GM21529 (cell line): ENCODE data around the gene BRSK1.

Experiments
- ATAC-seq: cut with Tn5 transposase; IDR thresholded peaks from one replicate; pipeline ENCODE4 v1.9.1; 2021; ENCODE audit not compliant: unreplicated experiment

Gene BRSK1

GRCh38 chr19:55283548-55284377 lies at the start of gene BRSK1:
Gene BRSK1, plus strand, starts transcription at chr19:55283997. Its CDS starts 446 bp downstream, at chr19:55284443.
- ATAC-seq: no peak

DNA sequence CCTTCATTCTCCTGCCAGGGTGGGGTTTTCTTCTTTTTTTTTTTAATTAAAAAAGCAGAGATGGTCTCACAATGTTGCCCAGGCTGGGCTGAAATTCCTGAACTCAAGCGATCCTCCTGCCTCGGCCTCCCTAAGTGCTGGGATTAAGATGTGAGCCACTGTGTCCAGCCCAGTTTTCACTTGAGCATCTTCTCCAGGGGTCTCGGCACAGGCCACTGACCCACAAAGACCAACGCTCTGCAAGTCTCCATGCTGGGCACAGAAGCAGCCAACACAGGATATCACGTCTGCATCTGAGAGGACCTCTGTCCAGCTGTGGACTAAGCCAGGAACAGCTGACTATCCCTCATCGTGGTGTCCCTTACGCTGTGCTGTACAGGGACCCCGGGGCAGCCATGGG lies 45.8 kb upstream of the BRSK1 start:
- no peak for ATAC-seq

GRCh38 chr19:55239004-55239403 lies 44.8 kb upstream of the BRSK1 start:
- no peak for ATAC-seq

DNA sequence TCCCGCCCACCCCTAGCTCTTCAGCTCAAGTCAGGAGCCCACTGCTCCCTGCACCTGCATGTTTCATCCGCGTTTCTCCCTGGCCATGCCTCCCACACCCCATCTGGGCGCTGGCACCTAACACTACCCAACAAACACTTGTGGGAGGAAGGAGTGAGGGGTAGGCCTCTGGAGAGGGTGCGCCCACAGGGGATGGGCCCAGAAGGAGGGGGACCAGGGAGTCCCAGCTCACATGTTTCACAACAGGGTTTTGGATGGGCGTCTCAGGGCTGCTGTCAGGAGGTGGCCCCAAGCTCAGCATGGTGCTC lies 43.1 kb upstream of the BRSK1 start:
- ATAC-seq: no peak

GRCh38 chr19:55241143-55241934 lies 42.5 kb upstream of the BRSK1 start:
- ATAC-seq: no peak

DNA sequence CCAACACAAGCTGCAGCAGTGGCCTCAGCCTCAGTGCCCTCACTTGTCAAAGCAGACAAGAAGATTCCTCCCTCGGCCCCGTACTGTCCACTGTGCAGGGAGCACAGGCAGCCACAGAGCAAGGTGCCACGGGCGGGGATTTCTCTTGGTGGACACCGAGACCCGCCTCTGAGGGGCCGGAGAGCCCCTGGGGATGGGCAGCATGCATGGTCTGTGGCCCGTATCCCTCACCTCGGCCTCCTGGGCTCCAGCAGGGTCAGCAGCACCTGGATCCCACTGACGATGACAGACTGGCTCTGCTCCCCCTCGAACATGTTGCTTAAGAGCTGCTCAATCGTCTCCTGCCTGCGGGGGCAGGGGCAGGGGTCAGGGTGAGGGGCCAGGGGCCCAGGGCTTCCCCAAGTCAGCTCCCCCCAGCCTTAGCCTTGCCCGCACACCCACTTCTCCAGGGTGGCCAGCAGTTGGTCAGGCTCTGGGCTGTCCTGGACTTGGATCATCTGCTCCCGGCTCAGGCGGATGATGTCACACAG lies 41.8 kb upstream of the BRSK1 start:
- ATAC-seq: no peak

DNA sequence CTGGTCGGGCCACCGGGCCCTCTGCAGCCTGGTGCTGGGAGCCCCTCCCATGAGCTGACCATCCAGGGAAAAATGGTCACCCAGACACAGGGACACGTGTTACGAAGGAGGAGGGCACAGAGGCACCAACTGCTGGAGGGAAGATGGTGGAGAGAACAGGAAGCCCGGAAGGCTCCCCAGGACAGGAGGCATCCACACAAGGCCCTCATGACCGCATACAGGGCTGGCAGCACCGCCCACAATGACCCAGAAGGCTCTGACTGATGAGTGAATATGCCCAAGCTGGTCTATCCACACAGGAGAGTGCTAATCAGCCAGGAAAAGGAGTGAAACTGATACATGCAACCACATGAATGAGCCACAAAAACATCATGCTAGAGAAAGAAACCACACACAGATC lies 41.3 kb upstream of the BRSK1 start:
- no peak for ATAC-seq

DNA sequence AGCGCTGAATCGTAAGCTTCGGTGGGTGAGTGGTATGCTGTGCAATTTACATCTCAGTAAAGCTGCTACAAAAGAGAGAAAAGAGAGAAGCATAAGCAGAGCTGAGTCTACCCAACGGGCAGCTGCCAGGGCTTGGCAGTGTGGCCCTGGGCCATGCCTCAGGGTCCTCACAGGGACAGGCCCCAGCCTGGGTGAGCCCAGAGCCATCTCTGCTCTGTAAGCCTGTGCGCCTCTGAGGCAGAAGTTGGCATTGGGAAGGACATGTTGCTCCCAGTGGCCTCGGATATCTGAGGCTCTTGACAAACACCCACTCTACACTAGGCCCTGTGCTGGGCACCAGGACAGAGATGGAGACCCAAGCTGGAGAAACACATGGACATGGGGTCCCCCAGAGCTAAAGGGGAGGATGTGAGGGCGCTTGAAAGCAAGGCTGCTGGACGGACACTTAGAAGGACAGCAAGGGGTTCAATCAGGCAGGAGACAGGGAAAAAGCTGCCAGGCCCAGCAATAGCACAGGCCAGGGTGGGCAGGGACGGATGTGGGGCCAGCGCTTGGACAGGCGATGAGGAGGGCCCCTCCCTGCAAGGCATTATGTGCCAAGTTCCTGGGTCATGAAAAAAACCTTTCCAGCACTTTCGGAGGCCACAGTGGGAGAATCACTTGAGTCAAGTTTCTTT lies 39.7 kb upstream of the BRSK1 start:
- no peak for ATAC-seq

DNA sequence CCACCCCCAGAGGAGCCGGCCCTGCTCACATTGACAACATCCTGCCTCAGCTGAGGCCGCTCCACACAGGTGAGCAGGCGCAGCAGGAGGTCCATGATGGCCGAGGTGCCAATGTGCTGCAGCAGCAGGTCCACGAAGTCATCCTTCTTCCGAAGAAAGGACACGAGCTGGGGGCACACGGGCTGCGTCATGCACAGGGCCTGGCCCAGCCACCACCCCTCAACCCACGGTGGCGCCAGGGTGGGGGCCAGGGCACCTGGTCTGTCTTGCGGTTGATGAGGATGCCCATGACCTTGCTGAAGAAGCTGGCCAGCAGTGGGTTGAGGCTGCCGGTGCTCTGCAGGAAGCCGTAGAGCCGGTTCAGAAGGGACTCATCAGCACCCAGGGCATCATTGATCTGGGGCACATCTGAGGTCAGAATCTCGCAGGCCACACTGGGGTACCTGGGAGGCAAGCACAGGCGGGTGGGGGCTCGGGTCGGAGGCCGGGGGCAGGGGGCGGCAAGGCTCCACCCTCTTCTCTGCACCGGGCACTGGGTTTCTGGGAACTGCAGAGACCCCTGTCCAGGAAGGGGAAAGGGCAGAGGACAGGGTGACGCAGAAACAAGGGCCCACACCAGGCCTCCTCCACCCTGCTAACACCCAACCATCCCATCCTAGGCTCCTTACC lies 38.4 kb upstream of the BRSK1 start:
- ATAC-seq: no peak

DNA sequence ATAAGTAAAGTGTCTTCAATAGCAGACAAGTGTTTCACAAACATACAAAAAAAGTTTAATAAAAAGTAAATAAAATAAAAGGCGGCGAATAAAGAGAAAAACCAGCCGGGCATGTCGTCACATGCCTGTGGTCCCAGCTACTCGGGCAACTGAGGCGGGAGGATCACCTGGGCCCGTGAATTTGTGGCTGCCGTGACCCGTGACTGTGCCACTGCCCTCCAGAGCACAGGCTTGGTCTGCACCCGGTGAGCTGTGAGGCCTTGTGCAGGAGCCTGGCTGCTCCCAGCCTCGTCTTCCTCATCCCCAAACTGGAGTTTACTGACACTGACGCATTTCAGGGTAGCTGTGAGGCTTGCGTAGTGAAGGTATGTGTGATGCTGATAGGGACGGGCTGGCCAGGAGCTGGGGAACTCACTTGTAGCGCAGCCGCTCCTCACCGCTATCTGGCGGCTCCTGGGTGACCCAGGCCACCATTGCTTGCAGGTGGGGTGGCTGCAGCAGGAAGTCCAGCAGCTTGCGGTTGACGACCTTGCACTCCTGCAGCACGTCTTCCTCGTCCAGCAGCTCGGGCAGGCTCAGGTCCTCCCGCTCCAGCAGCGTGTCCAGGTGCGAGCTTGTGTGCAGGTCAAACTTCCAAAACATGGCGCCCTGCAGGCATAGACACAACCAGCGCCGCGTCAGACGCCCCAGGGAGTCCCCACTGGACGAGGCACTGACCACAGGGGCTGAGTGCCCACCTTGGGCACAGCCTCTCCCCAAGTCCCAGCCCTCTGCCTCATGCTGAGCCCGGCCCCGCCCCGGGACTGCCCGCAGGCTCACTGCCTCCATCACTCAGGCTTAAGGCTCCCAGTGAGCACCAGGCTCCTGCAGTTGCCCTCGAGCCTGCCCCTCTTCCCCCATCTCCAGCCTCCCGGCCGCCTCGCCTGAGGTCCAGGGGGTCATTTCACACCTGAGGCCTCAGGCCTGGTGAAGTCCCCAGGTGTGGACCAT lies 37.0 kb upstream of the BRSK1 start:
- ATAC-seq: no peak

- ATAC-seq: no peak
These were observed 36.1 kb upstream of the BRSK1 start for GRCh38 chr19:55247621-55248099.

DNA sequence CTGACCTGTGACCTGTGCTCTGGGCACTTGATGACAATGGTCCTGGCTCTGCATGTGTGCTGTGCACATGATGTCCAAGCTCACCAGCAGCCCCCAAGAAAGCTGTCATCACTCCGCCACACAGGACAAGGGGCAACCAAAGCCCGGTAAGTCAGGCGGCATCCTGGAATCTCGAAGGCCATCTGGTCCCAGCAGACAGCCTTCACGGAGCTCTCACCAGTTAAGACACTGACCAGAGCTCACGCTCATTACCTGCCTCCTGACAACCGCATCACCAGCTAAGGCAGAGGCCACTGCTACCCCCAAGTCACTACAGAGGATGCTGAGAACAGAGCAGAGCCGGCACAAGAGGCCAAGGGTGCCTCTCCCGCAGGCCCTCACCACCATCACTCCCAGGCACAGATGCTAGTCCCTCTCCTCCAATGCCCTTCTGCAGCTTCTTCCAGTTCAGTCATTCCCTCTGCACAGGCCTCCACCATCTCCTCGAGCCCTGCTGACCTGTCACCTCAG lies 35.6 kb upstream of the BRSK1 start:
- no peak for ATAC-seq

DNA sequence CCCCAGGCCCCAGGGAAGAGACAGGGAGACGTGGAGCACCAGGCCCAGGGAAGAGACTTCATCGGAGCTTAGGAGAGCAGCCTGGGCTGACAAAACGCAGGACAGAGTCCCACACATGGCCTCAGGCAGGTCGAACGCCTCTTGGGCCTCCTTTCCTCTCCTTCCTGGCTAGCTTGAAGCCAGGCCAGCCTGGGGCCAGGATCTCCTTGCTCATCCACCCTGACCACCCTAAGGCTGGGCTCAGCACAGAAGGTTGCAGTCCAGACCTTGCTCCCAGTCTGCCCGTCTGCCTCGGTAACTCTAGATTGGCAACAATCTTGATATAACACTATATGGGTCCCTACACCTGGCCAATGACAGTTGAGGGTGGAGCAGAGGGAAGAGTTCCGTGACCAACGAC lies 35.1 kb upstream of the BRSK1 start:
- ATAC-seq: no peak

DNA sequence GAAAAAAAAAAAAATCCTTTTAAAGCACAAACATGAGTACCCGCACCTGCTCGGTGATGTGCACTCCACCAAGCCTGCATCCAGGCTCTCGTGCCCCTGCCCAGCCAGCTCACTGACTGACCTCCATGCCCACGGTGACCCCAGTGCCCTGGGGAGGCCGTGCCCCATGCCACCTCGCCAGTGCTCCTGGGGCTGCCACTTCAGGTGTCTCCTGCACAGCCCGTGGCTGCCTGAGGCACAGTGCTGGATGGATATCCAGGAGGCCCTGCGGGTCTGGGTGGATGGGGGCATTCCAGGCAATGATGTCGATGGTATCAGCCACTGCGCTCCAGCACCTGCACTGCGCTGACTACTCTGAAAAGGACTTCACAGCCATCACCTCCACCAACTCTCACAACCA lies 34.0 kb upstream of the BRSK1 start:
- no peak for ATAC-seq

- no peak for ATAC-seq
These were observed 33.3 kb upstream of the BRSK1 start for GRCh38 chr19:55250262-55251036.

DNA sequence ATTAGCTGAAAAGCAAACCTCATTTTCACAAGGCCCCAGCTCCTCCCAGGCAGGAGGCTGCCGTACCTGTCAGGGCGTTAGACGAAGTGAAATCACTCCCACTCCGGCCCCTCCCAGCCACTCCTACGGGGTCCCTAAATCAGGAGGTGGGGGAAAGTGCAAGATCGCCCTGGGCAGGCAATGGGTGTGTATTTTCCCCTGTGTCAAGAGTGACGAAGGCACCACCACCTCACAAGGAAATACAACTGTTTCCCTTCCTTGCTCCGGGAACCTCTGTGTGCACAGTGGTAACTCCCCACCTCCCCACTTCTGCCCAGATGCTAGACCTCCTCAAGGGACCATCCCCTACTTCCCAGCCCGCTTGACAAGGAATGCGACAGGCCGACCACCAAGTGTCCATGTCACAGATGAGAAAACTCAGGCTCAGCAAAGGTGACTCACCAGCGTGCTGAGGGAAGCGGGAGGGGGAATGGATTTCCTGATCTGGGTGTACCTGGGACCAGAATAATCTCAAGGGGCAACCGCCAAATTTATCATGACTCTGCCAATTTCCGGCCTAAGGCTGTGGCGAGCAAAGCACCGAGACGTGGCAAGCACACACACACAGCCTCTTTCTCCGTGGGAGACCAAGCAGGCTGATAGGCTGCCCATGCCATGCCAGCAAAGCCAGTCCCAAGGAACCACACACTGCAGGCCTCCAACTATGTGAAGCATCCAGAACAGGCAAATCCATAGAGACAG lies 32.3 kb upstream of the BRSK1 start:
- no peak for ATAC-seq

- no peak for ATAC-seq
These were observed 30.8 kb upstream of the BRSK1 start for GRCh38 chr19:55252760-55253663.
